Transverse colon (tissue), 4 donors: ENCODE results near the gene NAALADL2. TPM values are rescaled to one million over a fixed set of nuclear protein-coding genes. Genes with fewer than 3 reads are reported as not detected.
A peak's percentile ranks its signal among the peaks of the same experiment; 100 is the strongest.

Experiments
- DNase-seq: peaks from one replicate; pipeline ENCODE4 v3.0.0-alpha.2; 2019
- H3K27ac ChIP-seq, 4 donors: fragments of 200-600 bp; sonication (generic); 2 replicates each; pipeline ENCODE4 v1.5.1; 2016 to 2018; ENCODE audit warnings: inconsistent platforms in 4 of 4
- H3K27me3 ChIP-seq: fragments of 200-600 bp; sonication (generic); 2 replicates; pipeline ENCODE4 v1.5.1; 2017; ENCODE audit warnings: inconsistent platforms
- H3K36me3 ChIP-seq, 4 donors: fragments of 200-600 bp; sonication (generic); 2 replicates each; pipeline ENCODE4 v1.5.1; 2017 to 2019; ENCODE audit warnings: inconsistent platforms in 4 of 4
- H3K4me1 ChIP-seq, 4 donors: fragments of 200-600 bp; sonication (generic); 2 replicates each; pipeline ENCODE4 v1.5.1; 2017 to 2020; ENCODE audit warnings: inconsistent platforms in 4 of 4
- H3K4me3 ChIP-seq, 4 donors: fragments of 200-600 bp; sonication (generic); 1 replicate in 1 of 4; 2 replicates in 3 of 4; pipeline versions ENCODE4 v1.5.1 to v1.6.1; 2017 to 2019; ENCODE audit warnings: inconsistent platforms in 4 of 4
- H3K9me3 ChIP-seq, 2 donors: fragments of 200-600 bp; sonication (generic); 2 replicates each; pipeline ENCODE4 v1.5.1; 2017 to 2019; ENCODE audit warnings: inconsistent platforms in 2 of 2
- CTCF ChIP-seq, 5 experiments: fragments of 200-600 bp in 3 of 5; fragments of 450-650 bp in 2 of 5; sonication (generic) in 3 of 5; IDR thresholded peaks; 1 replicate in 2 of 5; 2 replicates in 3 of 5; pipeline ENCODE4 v1.5.1; 2016 to 2017; ENCODE audit warnings: antibody characterized with exemption in 5 of 5, inconsistent platforms in 3 of 5, mild to moderate bottlenecking in 2 of 5, moderate library complexity in 1 of 5
- EP300 ChIP-seq: sonication (generic); formaldehyde crosslinking; IDR thresholded peaks from one replicate; pipeline ENCODE4 v1.6.1; 2017; ENCODE audit warnings: antibody characterized with exemption, low read depth
- POLR2A ChIP-seq: fragments of 450-650 bp; IDR thresholded peaks from one replicate; pipeline ENCODE4 v1.6.1; 2016; ENCODE audit warnings: antibody characterized with exemption, mild to moderate bottlenecking, moderate library complexity
- POLR2AphosphoS5 ChIP-seq, 3 donors: sonication (generic); formaldehyde crosslinking; IDR thresholded peaks; one replicate each; pipeline ENCODE4 v1.6.1; 2016; ENCODE audit warnings: antibody characterized with exemption in 3 of 3
- WGBS, 2 donors: methylation state at CpG; one replicate each; pipeline ENCODE4 v1.1.5; 2018; ENCODE audit warnings: low coverage in 1 of 2; 5-methylcytosine and 5-hydroxymethylcytosine counted together
- in situ Hi-C, 4 donors: fragments of 200-750 bp; cut with MboI; loops; one replicate each; pipeline versions ENCODE4 v1.15.0 to v1.15.1; 2017; ENCODE audit warnings: low sequenced_read_pairs in 3 of 4, low pct_ligation_motif_present in 1 of 4, low pct_unique_long_range_greater_than_20kb in 1 of 4
- intact Hi-C: fragments of 100-400 bp; cut with DNase I; formaldehyde crosslinking; loops from one replicate; pipeline ENCODE4 v1.15.1; 2023; ENCODE audit warnings: low total_unique reads
- total RNA-seq, 4 donors: library from RNA; depleted of rRNA; stranded (reverse); fragments of >200 nt; gene quantifications; one replicate each; pipeline ENCODE4 v1.1.0, GENCODE V29; 2016

The NAALADL2 gene
- total RNA-seq, result 10 to 100 TPM; 10.1 to 22.7 (median 15.1) TPM

DNA sequence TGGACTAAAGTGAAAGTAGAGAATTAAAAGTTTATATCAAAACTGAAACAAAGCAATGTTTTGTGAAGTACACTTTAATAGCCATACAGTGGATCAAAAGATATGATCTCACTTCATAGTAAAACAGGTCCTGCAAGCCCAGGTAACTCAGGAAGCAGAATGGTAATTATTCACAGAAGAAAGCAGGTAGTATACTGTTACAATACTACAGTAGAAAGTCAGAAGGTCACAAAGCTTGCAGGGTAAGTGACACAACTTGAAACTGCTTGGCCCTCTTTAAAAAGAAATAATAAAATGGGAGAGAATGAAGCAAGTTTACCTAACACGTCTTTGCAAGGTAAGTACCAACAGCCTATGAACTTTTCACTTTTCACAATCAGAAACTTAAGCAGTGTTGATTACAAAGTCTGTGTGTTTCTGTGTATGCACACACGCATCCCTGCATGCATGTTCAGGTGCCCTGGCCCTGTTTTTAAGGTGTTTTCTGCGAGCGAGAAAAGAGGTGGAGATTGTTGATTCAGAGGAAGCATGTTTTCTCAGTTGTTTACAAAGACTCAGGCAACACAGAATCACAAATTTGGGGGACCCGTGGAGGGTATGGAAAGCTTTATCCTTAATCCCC is at the start of gene NAALADL2:
TSS of gene NAALADL2 (plus strand) at position 221 of the 622 bp plus-strand sequence.
- no peak for DNase-seq
- WGBS, 2 donors, result 39 to 53% methylated on average over 5 of the region's 5 CpGs
- H3K27ac ChIP-seq, result peak within 1 kb of the TSS; percentile 66 to 78 (median 75)
- H3K9me3 ChIP-seq, result no peaks in the 10 kb centered on the region
- peak within 1 kb of the TSS in 3 of 4 donors; percentile 16 to 36 (median 21) for H3K4me3 ChIP-seq
- H3K27me3 ChIP-seq, result no peaks in the 10 kb centered on the region
- in situ Hi-C loops, result no loop called here
- TF ChIP-seq EP300 (no peak), POLR2AphosphoS5 (IDR thresholded peaks at IDR 0.05) (peak in 2 of 3 donors; percentile 18 to 60), POLR2A (peak; percentile 14), CTCF (IDR thresholded peaks at IDR 0.05) (no peak)
- peaks cover 0 to 31% (median 9%) of the 10 kb centered on the region in 4 donors for H3K4me1 ChIP-seq
- H3K36me3 ChIP-seq, result no peaks in the 10 kb centered on the region
- intact Hi-C loops, result no loop called here

DNA sequence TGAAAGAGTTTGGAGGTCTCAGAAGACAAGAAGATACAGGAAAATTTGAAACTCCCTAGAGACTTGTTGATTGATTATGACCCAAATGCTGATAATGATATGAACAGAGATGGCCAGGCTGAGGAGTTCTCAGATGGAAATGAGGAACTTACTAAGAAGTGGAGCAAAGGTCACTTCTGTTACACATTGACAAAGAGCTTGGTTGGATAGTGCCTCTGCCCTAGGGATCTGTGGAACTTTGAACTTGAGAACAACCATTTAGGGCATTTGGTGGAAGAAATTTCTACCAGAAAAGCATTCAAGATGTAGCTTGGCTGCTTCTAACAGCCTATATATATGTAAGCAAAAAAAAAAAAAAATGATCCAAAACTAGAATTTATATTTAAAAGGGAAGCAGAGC is 48.9 kb upstream of the NAALADL2 start:
- Histone ChIP-seq H3K4me3 (no peak overlapping the region), H3K4me1 (peaks cover 0 to 10% (median 0%) of the 10 kb centered on the region in 4 donors), H3K27ac (peak overlapping the region; percentile 23 to 55 (median 44)), H3K9me3 (no peaks in the 10 kb centered on the region), H3K27me3 (no peaks in the 10 kb centered on the region), H3K36me3 (no peaks in the 10 kb centered on the region)
- TF ChIP-seq POLR2AphosphoS5 (IDR thresholded peaks at IDR 0.05), result no peak
- no peak for TF ChIP-seq POLR2A
- in situ Hi-C loops (no loop called here), intact Hi-C loops (no loop called here)
- no peak for DNase-seq

- Histone ChIP-seq H3K27ac (no peak overlapping the region), H3K27me3 (no peaks in the 10 kb centered on the region), H3K9me3 (no peaks in the 10 kb centered on the region), H3K4me3 (no peak overlapping the region), H3K36me3 (no peaks in the 10 kb centered on the region), H3K4me1 (peaks cover 0 to 10% (median 0%) of the 10 kb centered on the region in 4 donors)
- no peak for DNase-seq
- no peak for TF ChIP-seq EP300
- no peak for TF ChIP-seq POLR2A
- no peak for TF ChIP-seq POLR2AphosphoS5 (IDR thresholded peaks at IDR 0.05)
- no peak for TF ChIP-seq CTCF (IDR thresholded peaks at IDR 0.05)
- WGBS, 2 donors, result 84% methylated on average over 3 to 4 of the region's 4 CpGs
- intact Hi-C loops, result no loop called here
- in situ Hi-C loops, result no loop called here
Observed at GRCh38 chr3:174812172-174812862, 46.8 kb upstream of the NAALADL2 start.

GRCh38 chr3:174815750-174816149 is 43.4 kb upstream of the NAALADL2 start:
- in situ Hi-C loops, result no loop called here
- Histone ChIP-seq H3K4me1 (peaks cover 0 to 9% (median 0%) of the 10 kb centered on the region in 4 donors), H3K27me3 (no peaks in the 10 kb centered on the region), H3K27ac (no peak overlapping the region), H3K9me3 (no peaks in the 10 kb centered on the region), H3K36me3 (no peaks in the 10 kb centered on the region), H3K4me3 (no peak overlapping the region)
- intact Hi-C loops, result no loop called here
- TF ChIP-seq CTCF (IDR thresholded peaks at IDR 0.05) (no peak), POLR2AphosphoS5 (IDR thresholded peaks at IDR 0.05) (no peak), EP300 (no peak), POLR2A (no peak)
- DNase-seq, result no peak
- 45 to 58% methylated on average over 1 of the region's 1 CpG for WGBS, 2 donors
